ENCODE data around the gene FER1L5. TPM values are rescaled to one million over a fixed set of nuclear protein-coding genes. Genes with fewer than 3 reads are reported as not detected.

Gene FER1L5
- total RNA-seq, 2 donors from 2014 or later, result not detected

GRCh38 chr2:96616535-96616934 lies 26.0 kb upstream of the FER1L5 start:
- Histone ChIP-seq H3K9me3 (no peaks in the 10 kb centered on the region), H3K27ac (peak overlapping the region in 1 of 2 donors; percentile 2), H3K4me1 (peaks cover 0 to 15% of the 10 kb centered on the region in 2 donors), H3K36me3 (peaks cover 53% of the 10 kb centered on the region), H3K4me3 (no peak overlapping the region), H3K27me3 (no peaks in the 10 kb centered on the region)
- TF ChIP-seq CTCF (IDR thresholded peaks at IDR 0.05), result no peak
- DNase-seq (ENCODE audit: low spot score), result no peak

DNA sequence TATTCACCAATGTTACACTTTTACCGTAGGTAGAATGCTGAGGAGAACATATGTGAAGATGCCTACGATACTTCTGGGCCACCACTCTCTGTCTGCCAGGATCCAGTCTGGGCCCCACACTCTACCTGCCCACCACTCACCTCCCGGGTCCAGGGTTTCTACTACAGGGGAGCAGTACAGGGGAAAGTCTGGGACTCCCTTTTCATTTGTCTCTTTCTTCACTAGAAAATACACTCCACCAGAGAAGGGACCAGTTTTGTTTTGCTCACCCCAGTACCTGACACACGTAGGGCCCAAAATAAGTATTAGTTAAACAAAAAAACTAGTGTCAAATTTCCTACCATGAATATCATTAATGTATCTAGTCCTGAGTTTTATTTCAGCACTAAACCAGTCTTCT lies 25.6 kb upstream of the FER1L5 start:
- Histone ChIP-seq H3K27ac (peak overlapping the region in 1 of 2 donors; percentile 2), H3K4me1 (peaks cover 0 to 15% of the 10 kb centered on the region in 2 donors), H3K36me3 (peaks cover 48% of the 10 kb centered on the region), H3K4me3 (no peak overlapping the region), H3K27me3 (no peaks in the 10 kb centered on the region), H3K9me3 (no peaks in the 10 kb centered on the region)
- TF ChIP-seq CTCF (IDR thresholded peaks at IDR 0.05), result no peak
- DNase-seq (ENCODE audit: low spot score), result no peak

DNA sequence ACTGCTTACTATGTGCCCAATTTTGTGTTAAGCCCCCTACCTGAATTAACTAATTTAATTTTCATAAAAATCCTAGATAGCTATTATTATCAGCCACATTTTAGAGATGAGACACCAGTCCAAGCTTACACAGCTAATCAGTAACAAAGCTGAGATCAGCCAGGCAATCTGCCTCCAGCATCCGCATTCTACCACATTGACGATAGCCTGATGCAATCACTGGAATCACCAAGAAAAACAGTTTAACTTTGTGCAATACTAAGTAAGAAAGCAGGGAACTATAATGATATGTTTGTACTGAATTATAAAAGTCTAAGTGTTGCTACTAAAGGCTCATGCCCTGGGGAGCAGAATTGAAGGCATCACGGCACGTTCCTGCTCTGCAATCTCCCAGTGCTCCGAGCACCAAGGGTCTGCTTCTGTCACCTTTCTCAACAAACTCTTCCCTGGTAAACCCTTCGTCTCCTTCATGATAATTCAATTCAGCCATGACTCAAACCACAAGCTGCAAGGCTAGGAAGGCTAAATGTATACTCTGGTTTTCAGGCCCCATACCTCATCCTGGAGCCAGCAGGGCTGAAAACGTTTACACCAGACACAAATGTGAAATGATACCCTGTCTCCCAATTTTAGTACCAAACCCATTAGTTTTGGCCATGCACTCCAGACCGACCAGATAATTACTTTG lies 23.8 kb upstream of the FER1L5 start:
- H3K36me3 ChIP-seq, result peaks cover 31% of the 10 kb centered on the region
- no peak for DNase-seq (ENCODE audit: low spot score)
- no peaks in the 10 kb centered on the region for H3K9me3 ChIP-seq
- peaks cover 0 to 15% of the 10 kb centered on the region in 2 donors for H3K4me1 ChIP-seq
- no peaks in the 10 kb centered on the region for H3K27me3 ChIP-seq
- TF ChIP-seq CTCF (IDR thresholded peaks at IDR 0.05), result no peak
- H3K27ac ChIP-seq, result peak overlapping the region in 1 of 2 donors; percentile 24
- H3K4me3 ChIP-seq, result no peak overlapping the region

DNA sequence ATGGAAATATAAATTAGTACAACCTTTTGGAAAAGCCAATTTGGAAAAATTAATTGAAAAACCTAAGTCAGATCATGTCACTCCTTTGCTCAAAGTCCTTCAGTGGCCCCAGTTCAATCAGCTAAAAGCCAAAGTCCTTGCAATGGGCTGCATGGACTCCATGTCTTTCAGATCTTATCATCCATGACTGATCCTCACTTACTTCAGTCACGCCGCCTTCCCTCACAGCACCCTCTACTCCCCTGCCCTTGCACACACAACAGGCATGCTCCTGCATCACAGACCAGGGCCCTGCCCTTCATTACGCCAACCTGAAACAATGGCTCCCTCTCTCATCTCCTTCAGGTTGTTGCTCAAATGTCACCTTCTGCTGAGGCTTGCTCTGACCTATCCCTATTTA lies 20.0 kb upstream of the FER1L5 start:
- Histone ChIP-seq H3K36me3 (peaks cover 24% of the 10 kb centered on the region), H3K27me3 (no peaks in the 10 kb centered on the region), H3K27ac (no peak overlapping the region), H3K4me1 (peaks cover 0 to 22% of the 10 kb centered on the region in 2 donors), H3K9me3 (no peaks in the 10 kb centered on the region), H3K4me3 (no peak overlapping the region)
- no peak for DNase-seq (ENCODE audit: low spot score)
- TF ChIP-seq CTCF (IDR thresholded peaks at IDR 0.05), result no peak

DNA sequence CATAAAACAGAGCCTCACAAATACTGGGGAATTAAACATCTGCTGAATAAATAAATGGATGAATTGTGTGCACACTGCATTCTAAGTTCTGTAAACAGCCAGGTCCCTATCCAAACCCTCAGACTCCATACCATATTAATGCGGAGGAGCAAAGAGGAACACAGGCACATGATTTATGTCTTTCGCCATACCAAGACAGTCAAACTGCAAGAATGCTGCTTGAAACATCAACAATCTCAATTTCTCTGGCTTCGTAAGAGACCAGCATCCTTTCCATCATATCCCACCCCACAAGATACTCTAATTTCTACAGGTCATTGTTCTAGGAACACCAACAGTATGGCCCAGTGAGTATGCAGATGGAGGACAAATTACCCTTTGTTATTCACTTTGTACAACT lies 19.4 kb upstream of the FER1L5 start:
- no peaks in the 10 kb centered on the region for H3K9me3 ChIP-seq
- H3K27me3 ChIP-seq, result no peaks in the 10 kb centered on the region
- H3K4me1 ChIP-seq, result peaks cover 0 to 22% of the 10 kb centered on the region in 2 donors
- no peak for TF ChIP-seq CTCF (IDR thresholded peaks at IDR 0.05)
- no peak for DNase-seq (ENCODE audit: low spot score)
- H3K36me3 ChIP-seq, result peaks cover 28% of the 10 kb centered on the region
- H3K4me3 ChIP-seq, result no peak overlapping the region
- no peak overlapping the region for H3K27ac ChIP-seq
